Gastrocnemius medialis (tissue), 4 donors: ENCODE results near the gene GPR157. TPM values are rescaled to one million over a fixed set of nuclear protein-coding genes. Genes with fewer than 3 reads are reported as not detected.

Experiments used
- ATAC-seq, 2 donors: fragments of 150-250 bp; one replicate each; pipeline ENCODE4 v1.9.1; 2016
- DNase-seq, 2 donors: peaks; one replicate each; pipeline ENCODE4 v3.0.0-alpha.2; 2019
- H3K27ac ChIP-seq, 4 donors: fragments of 200-600 bp; sonication (generic); 1 replicate in 1 of 4; 2 replicates in 3 of 4; pipeline ENCODE4 v1.5.1; 2016 to 2018; ENCODE audit warnings: mild to moderate bottlenecking in 2 of 4, moderate library complexity in 1 of 4
- H3K27me3 ChIP-seq, 3 donors: fragments of 200-600 bp; sonication (generic) in 2 of 3; 1 replicate in 1 of 3; 2 replicates in 2 of 3; pipeline versions ENCODE4 v1.5.1 to v1.6.0; 2016 to 2019; ENCODE audit warnings: mild to moderate bottlenecking in 1 of 3, moderate library complexity in 1 of 3
- H3K36me3 ChIP-seq, 2 donors: fragments of 200-600 bp; sonication (generic) in 1 of 2; one replicate each; pipeline ENCODE4 v1.5.1; 2017 to 2018
- H3K4me1 ChIP-seq, 2 donors: fragments of 200-600 bp; sonication (generic) in 1 of 2; one replicate each; pipeline ENCODE4 v1.5.1; 2016 to 2017; ENCODE audit warnings: mild to moderate bottlenecking in 2 of 2
- H3K4me3 ChIP-seq, 4 donors: fragments of 200-600 bp; sonication (generic) in 3 of 4; 1 replicate in 1 of 4; 2 replicates in 3 of 4; pipeline ENCODE4 v1.5.1; 2016 to 2019; ENCODE audit warnings: mild to moderate bottlenecking in 2 of 4
- H3K9me3 ChIP-seq, 3 donors: fragments of 200-600 bp; sonication (generic) in 2 of 3; 1 replicate in 1 of 3; 2 replicates in 2 of 3; pipeline ENCODE4 v1.5.1; 2016 to 2019
- POLR2A ChIP-seq, 2 donors: fragments of 450-650 bp; IDR thresholded peaks; one replicate each; pipeline ENCODE4 v1.6.1; 2017; ENCODE audit warnings: antibody characterized with exemption in 2 of 2, mild to moderate bottlenecking in 2 of 2, moderate library complexity in 2 of 2
- in situ Hi-C, 4 donors: fragments of 200-750 bp; cut with MboI; loops; one replicate each; pipeline versions ENCODE4 v1.15.0 to v1.8.0; 2017; ENCODE audit warnings: low sequenced_read_pairs in 4 of 4
- intact Hi-C: fragments of 100-400 bp; cut with DNase I; formaldehyde crosslinking; loops from one replicate; pipeline ENCODE4 v1.15.1; 2023; ENCODE audit warnings: low total_unique reads
- microRNA counts, 2 donors: library from miRNA; unstranded; fragments of <30 nt; microRNA quantifications; one replicate each; lab custom pipeline; 2016
- total RNA-seq, 4 donors: library from RNA; depleted of rRNA; stranded (reverse); fragments of >200 nt; gene quantifications; one replicate each; pipeline versions ENCODE4 v1.1.0 to v1.2.3, GENCODE V29; 2016
- TF ChIP-seq, protein P1 (sequence below), 5 experiments: fragments of 450-650 bp in 3 of 5; fragments of 200-600 bp in 2 of 5; sonication (generic) in 2 of 5; IDR thresholded peaks in 4 of 5; conservative IDR thresholded peaks in 1 of 5; 1 replicate in 4 of 5; 2 replicates in 1 of 5; pipeline ENCODE4 v1.5.1; 2016 to 2019; ENCODE audit warnings: antibody characterized with exemption in 5 of 5, mild to moderate bottlenecking in 3 of 5, moderate library complexity in 3 of 5

The GPR157 gene
- total RNA-seq, 4 donors from 2014 or later = 12.9 to 38.1 (median 18.9) TPM

DNA sequence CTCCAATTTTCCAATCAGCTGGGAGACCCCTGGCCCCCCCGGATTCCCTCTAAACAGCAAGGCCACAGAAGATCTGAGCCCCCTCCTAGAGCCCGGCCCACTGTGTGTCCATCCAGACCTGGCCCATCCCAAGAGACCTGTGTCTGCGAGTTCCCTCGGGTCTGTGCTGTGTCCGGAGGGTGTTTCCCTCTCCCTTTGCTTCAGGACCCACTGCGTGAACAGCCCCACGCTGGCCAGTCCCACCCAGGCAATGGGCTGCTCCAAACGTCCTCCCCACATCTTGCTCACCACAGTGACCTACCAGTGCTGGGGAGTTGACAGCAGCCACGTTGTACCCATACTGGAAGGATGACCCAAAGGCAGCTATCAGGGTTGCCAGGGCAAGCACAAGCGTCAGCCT is 71.1 kb downstream of the GPR157 start:
- peak in 1 of 2 donors; percentile 32 for ATAC-seq
- Histone ChIP-seq H3K36me3 (no peaks in the 10 kb centered on the region), H3K9me3 (no peaks in the 10 kb centered on the region), H3K27ac (peak overlapping the region; percentile 79 to 90 (median 86)), H3K4me3 (no peak overlapping the region), H3K4me1 (peaks cover 33 to 41% of the 10 kb centered on the region in 2 donors), H3K27me3 (no peaks in the 10 kb centered on the region)
- TF ChIP-seq, protein P1, sequence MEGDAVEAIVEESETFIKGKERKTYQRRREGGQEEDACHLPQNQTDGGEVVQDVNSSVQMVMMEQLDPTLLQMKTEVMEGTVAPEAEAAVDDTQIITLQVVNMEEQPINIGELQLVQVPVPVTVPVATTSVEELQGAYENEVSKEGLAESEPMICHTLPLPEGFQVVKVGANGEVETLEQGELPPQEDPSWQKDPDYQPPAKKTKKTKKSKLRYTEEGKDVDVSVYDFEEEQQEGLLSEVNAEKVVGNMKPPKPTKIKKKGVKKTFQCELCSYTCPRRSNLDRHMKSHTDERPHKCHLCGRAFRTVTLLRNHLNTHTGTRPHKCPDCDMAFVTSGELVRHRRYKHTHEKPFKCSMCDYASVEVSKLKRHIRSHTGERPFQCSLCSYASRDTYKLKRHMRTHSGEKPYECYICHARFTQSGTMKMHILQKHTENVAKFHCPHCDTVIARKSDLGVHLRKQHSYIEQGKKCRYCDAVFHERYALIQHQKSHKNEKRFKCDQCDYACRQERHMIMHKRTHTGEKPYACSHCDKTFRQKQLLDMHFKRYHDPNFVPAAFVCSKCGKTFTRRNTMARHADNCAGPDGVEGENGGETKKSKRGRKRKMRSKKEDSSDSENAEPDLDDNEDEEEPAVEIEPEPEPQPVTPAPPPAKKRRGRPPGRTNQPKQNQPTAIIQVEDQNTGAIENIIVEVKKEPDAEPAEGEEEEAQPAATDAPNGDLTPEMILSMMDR (IDR thresholded peaks at IDR 0.05 in 4 of 5, conservative IDR thresholded peaks at IDR 0.05 in 1 of 5) = no peak
- no peak for TF ChIP-seq POLR2A (IDR thresholded peaks at IDR 0.05)
- in situ Hi-C loops (no loop called here), intact Hi-C loops (no loop called here)
- DNase-seq = peak in 1 of 2 donors; percentile 16

DNA sequence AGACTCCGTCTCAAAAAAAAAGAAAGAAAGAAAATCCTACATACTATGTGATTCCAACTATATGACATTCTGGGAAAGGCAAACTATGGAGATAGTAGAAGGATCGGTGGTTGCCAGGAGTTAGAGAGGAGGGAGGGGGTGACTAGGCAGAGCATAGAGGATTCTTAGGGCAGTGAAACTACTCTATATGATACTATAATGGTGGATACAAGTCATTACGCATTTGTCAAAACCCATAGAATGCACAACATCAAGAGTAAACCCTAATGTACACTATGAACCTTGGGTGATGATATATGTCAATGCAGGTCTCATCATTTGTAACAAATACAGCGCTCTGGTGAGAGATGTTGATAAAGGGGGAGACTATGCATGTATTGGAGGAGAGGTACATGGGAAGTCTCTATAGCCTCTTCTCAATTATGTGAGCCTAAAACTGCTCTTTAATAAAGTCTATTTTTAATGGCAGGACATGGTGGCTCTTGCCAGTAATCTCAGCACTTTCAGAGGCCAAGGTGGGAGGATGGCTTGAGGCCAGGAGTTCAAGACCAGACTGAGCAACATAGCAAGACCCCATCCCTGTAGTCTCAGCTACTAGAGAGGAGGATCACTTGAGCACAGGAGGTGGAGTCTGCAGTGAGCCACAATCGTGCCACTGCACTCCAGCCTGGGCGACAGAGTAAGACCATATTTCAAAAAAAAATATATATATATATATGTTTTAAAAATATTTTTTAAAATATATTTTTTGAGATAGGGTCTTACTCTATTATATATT is 76.4 kb downstream of the GPR157 start:
- Histone ChIP-seq H3K27ac (peak overlapping the region; percentile 72 to 76 (median 73)), H3K4me1 (peaks cover 14% of the 10 kb centered on the region in 2 donors), H3K4me3 (no peak overlapping the region), H3K9me3 (no peaks in the 10 kb centered on the region), H3K27me3 (no peaks in the 10 kb centered on the region), H3K36me3 (peaks cover 0 to 3% of the 10 kb centered on the region in 2 donors)
- no peak for TF ChIP-seq POLR2A (IDR thresholded peaks at IDR 0.05)
- TF ChIP-seq, protein P1 (IDR thresholded peaks at IDR 0.05 in 4 of 5, conservative IDR thresholded peaks at IDR 0.05 in 1 of 5) = no peak
- ATAC-seq (no peak), DNase-seq (no peak)
- in situ Hi-C loops = no loop called here
- intact Hi-C loops = no loop called here

DNA sequence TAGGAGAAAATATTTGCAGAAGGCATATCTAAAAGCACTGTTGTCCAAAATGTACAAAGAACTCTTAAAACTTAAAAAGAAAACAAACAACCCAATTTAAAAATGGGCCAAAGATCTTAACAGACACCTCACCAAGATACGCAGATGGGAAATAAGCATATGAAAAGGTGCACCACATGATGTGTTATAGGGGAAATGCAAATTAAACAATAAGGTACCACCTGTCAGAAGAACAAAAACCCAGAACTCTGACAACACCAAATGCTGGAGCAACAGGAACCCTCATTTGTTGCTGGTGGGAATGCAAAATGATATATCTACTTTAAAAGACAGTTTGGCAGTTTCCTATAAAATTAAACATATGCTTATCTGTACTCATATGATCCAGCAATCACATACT is 77.5 kb downstream of the GPR157 start:
- no peak for DNase-seq
- in situ Hi-C loops = no loop called here
- no peak for ATAC-seq
- Histone ChIP-seq H3K9me3 (no peaks in the 10 kb centered on the region), H3K4me1 (peaks cover 11 to 13% of the 10 kb centered on the region in 2 donors), H3K36me3 (peaks cover 0 to 7% of the 10 kb centered on the region in 2 donors), H3K4me3 (no peak overlapping the region), H3K27me3 (no peaks in the 10 kb centered on the region), H3K27ac (peak overlapping the region; percentile 72 to 76 (median 73))
- intact Hi-C loops = no loop called here
- TF ChIP-seq POLR2A (IDR thresholded peaks at IDR 0.05) = no peak
- TF ChIP-seq, protein P1 (IDR thresholded peaks at IDR 0.05 in 4 of 5, conservative IDR thresholded peaks at IDR 0.05 in 1 of 5) = no peak

DNA sequence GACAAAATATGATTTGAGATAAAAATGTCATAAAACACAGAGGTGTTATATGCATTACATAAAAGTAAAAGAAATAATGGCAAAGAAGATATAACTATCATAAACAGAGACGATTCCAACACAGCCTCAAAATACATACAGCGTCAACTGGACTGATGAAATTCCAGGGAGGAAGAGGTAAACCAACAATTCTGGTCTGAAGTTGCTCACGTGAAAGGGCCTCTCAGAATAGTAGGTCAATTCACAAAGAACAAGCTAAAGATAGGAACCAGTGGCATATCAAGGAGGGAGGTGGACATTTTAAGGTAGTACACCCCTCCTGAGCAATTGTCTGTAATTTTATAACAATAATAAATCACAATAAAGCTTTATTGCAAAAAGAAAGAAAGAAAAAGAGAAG is 78.1 kb downstream of the GPR157 start:
- DNase-seq (peak in 1 of 2 donors; percentile 37), ATAC-seq (peak; percentile 80 to 92)
- peak overlapping the region; percentile 72 to 76 (median 73) for H3K27ac ChIP-seq

More for the DNA sequence above, 78.1 kb downstream of the GPR157 start:
- in situ Hi-C loops = no loop called here
- no peaks in the 10 kb centered on the region for H3K27me3 ChIP-seq
- TF ChIP-seq POLR2A (IDR thresholded peaks at IDR 0.05) = no peak
- TF ChIP-seq, protein P1 (IDR thresholded peaks at IDR 0.05 in 4 of 5, conservative IDR thresholded peaks at IDR 0.05 in 1 of 5) = no peak
- peaks cover 11 to 13% of the 10 kb centered on the region in 2 donors for H3K4me1 ChIP-seq
- H3K4me3 ChIP-seq = no peak overlapping the region
- H3K36me3 ChIP-seq = peaks cover 0 to 7% of the 10 kb centered on the region in 2 donors
- intact Hi-C loops = no loop called here
- H3K9me3 ChIP-seq = no peaks in the 10 kb centered on the region

MicroRNA genes within 50 kb of the gene (microRNA counts, 767-probe panel; counts per million panel counts)
- microRNA hsa-miR-34a-5p (lab: Ali Mortazavi, UCI) = 356 to 448 counts per million in 2 donors

Other genes starting within 250 kb of the GPR157 start
- not detected for gene CA6, start 183.2 kb downstream of the GPR157 start, total RNA-seq
- gene SLC2A7, start 102.7 kb downstream of the GPR157 start, total RNA-seq = not detected
- 10 to 100 TPM; 11.2 to 34.5 (median 22.8) TPM for gene SLC2A5, start 59.5 kb downstream of the GPR157 start, total RNA-seq
- 10 to 100 TPM; 37.3 to 65.1 (median 44.4) TPM for gene H6PD, start 105.7 kb upstream of the GPR157 start, total RNA-seq
- 100 to 1,000 TPM in 1 of 4 donors, 10 to 100 TPM in 3; 40.4 to 161 (median 56.6) TPM for gene SPSB1, start 163.8 kb upstream of the GPR157 start, total RNA-seq